ENCODE results near the gene UBXN6. TPM values are rescaled to one million over a fixed set of nuclear protein-coding genes. Genes with fewer than 3 reads are reported as not detected.

The UBXN6 gene
- total RNA-seq, 2 experiments from 2014 or later, result 36.2 to 44.6 TPM

DNA sequence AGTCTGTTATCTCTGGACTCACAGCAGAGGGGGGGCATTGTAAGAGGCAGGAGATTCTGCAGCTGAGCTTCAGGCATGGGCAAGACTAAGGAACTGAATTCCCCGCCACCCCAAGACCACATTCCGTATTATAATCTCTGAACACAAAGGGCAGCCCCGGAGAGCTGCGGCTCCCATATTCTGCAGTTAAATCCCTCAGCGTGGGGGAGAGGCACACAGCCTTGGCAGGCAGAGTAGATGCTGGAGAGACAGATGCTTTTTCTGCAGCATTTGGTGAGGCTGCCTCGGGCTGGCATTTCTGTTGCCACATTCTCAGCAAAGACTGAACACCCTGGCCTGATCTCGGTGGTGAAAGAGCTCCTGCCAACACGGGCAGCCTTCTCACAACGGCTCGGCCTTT, 42.2 kb downstream of the UBXN6 start:
- Mint-ChIP-seq H3K36me3 (ENCODE audit: low read depth) (peaks cover 31% of the 10 kb centered on the region), H3K27me3 (no peaks in the 10 kb centered on the region), H3K27ac (no peak overlapping the region), H3K4me1 (no peaks in the 10 kb centered on the region), H3K4me3 (no peak overlapping the region), H3K9me3 (no peaks in the 10 kb centered on the region)
- DNase-seq, result no peak
- ChIA-PET POLR2A (interaction anchor here (0.9 kb wide), 1 partner anchor 73 kb away, joined by 4 read pairs; no protein-coding TSS in a partner anchor), CTCF (interaction anchor here (1.6 to 9.5 kb wide), 2 partner anchors 14 to 40 kb away, joined by 3 to 52 read pairs; partner anchors contain the start of genes CHAF1A and SH3GL1)

- no peak for DNase-seq
- Mint-ChIP-seq H3K4me3 (no peak overlapping the region), H3K4me1 (no peaks in the 10 kb centered on the region), H3K27me3 (no peaks in the 10 kb centered on the region), H3K9me3 (no peaks in the 10 kb centered on the region), H3K27ac (no peak overlapping the region), H3K36me3 (ENCODE audit: low read depth) (peaks cover 29% of the 10 kb centered on the region)
- CTCF ChIA-PET, result interaction anchor here (1.0 to 9.5 kb wide), 3 partner anchors 13 to 50 kb away, joined by 3 to 52 read pairs (median 4); partner anchors contain the start of genes CHAF1A and SH3GL1
- POLR2A ChIA-PET, result interaction anchor here (0.9 kb wide), 1 partner anchor 72 kb away, joined by 4 read pairs; no protein-coding TSS in a partner anchor
These were observed 42.7 kb downstream of the UBXN6 start for GRCh38 chr19:4414800-4415321.

GRCh38 chr19:4414144-4414799, 43.3 kb downstream of the UBXN6 start:
- H3K4me3 Mint-ChIP-seq, result no peak overlapping the region
- POLR2A ChIA-PET, result no interaction called here
- no peak for DNase-seq
- CTCF ChIA-PET, result interaction anchor here (0.7 to 9.5 kb wide), 5 partner anchors 10 to 50 kb away, joined by 3 to 52 read pairs (median 3); partner anchors contain the start of genes CHAF1A and SH3GL1
- no peaks in the 10 kb centered on the region for H3K9me3 Mint-ChIP-seq
- H3K27me3 Mint-ChIP-seq, result no peaks in the 10 kb centered on the region
- peaks cover 31% of the 10 kb centered on the region for H3K36me3 Mint-ChIP-seq (ENCODE audit: low read depth)
- H3K4me1 Mint-ChIP-seq, result no peaks in the 10 kb centered on the region
- no peak overlapping the region for H3K27ac Mint-ChIP-seq

- Mint-ChIP-seq H3K4me1 (no peaks in the 10 kb centered on the region), H3K4me3 (no peak overlapping the region), H3K27me3 (no peaks in the 10 kb centered on the region), H3K36me3 (ENCODE audit: low read depth) (peaks cover 38% of the 10 kb centered on the region), H3K9me3 (no peaks in the 10 kb centered on the region), H3K27ac (peak overlapping the region; percentile 19)
- ChIA-PET CTCF (interaction anchor here (0.7 to 9.5 kb wide), 5 partner anchors 9 to 49 kb away, joined by 3 to 52 read pairs (median 3); partner anchors contain the start of genes CHAF1A and SH3GL1), POLR2A (no interaction called here)
- no peak for DNase-seq
These were observed 44.0 kb downstream of the UBXN6 start for GRCh38 chr19:4413588-4413987.

GRCh38 chr19:4409123-4409933, 48.3 kb downstream of the UBXN6 start:
- Mint-ChIP-seq H3K4me3 (no peak overlapping the region), H3K27ac (no peak overlapping the region), H3K27me3 (no peaks in the 10 kb centered on the region), H3K4me1 (peaks cover 16% of the 10 kb centered on the region), H3K36me3 (ENCODE audit: low read depth) (peaks cover 41% of the 10 kb centered on the region), H3K9me3 (no peaks in the 10 kb centered on the region)
- ChIA-PET POLR2A (no interaction called here), CTCF (interaction anchor here (9.5 kb wide), 1 partner anchor 8 kb away, joined by 52 read pairs; the partner anchor contains the start of genes CHAF1A and SH3GL1)
- DNase-seq, result no peak

DNA sequence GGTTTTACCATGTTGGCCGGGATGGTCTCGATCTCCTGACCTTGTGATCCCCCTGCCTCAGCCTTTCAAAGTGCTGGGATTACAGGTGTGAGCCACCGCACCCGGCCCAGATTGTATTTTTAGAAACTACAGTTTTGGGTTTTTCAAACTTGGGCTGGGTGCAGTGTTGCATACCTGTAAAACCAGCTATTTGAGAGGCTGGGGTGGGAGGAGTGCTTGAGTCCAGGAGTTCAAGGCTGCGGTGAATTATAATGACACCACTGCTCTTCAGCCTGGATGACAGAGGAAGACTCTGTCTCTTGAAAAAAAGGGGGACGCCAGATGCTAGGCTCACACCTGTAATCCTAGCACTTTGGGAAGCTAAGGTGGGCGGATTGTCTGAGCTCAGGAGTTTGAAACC, 51.0 kb downstream of the UBXN6 start:
- ChIA-PET POLR2A (no interaction called here), CTCF (no interaction called here)
- no peaks in the 10 kb centered on the region for H3K9me3 Mint-ChIP-seq
- no peak for DNase-seq
- no peaks in the 10 kb centered on the region for H3K27me3 Mint-ChIP-seq
- peak overlapping the region; percentile 46 for H3K27ac Mint-ChIP-seq
- H3K36me3 Mint-ChIP-seq (ENCODE audit: low read depth), result peaks cover 33% of the 10 kb centered on the region
- no peak overlapping the region for H3K4me3 Mint-ChIP-seq
- peaks cover 34% of the 10 kb centered on the region for H3K4me1 Mint-ChIP-seq

DNA sequence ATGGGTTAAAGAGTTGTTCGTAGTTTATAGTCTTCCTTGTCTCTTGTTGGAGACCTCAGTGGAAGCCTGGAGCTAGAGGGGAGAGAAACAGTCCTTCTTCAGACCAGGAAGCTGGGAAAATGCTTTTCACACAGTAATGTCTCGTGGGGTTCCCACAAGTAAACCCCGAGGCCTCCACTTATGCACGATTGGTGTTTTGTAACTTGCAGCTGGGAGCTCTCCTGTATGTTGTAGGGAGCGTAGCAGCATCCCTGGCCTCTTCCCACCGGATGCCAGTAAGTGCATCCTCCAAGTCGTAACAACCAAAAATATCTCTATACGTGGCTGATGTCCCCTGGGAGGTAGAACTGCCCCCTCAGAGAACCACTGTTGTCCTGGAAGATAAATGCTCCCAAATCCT, 51.6 kb downstream of the UBXN6 start:
- peaks cover 33% of the 10 kb centered on the region for H3K36me3 Mint-ChIP-seq (ENCODE audit: low read depth)

GRCh38 chr19:4403005-4403761, 54.4 kb downstream of the UBXN6 start:
- POLR2A ChIA-PET, result no interaction called here
- H3K27ac Mint-ChIP-seq, result peak overlapping the region; percentile 95
- H3K27me3 Mint-ChIP-seq, result no peaks in the 10 kb centered on the region
- peak; percentile 28 for DNase-seq
- CTCF ChIA-PET, result interaction anchor here (1.0 to 3.3 kb wide), 2 partner anchors 10 to 33 kb away, joined by 3 to 52 read pairs; no protein-coding TSS in a partner anchor
- H3K36me3 Mint-ChIP-seq (ENCODE audit: low read depth), result peaks cover 35% of the 10 kb centered on the region
- peak overlapping the region; percentile 96 for H3K4me3 Mint-ChIP-seq
- no peaks in the 10 kb centered on the region for H3K9me3 Mint-ChIP-seq
- H3K4me1 Mint-ChIP-seq, result peaks cover 58% of the 10 kb centered on the region

More for the DNA sequence above, 51.6 kb downstream of the UBXN6 start:
- H3K9me3 Mint-ChIP-seq, result no peaks in the 10 kb centered on the region
- no peak overlapping the region for H3K4me3 Mint-ChIP-seq
- CTCF ChIA-PET, result no interaction called here
- H3K27me3 Mint-ChIP-seq, result no peaks in the 10 kb centered on the region
- POLR2A ChIA-PET, result no interaction called here
- H3K27ac Mint-ChIP-seq, result no peak overlapping the region
- H3K4me1 Mint-ChIP-seq, result peaks cover 40% of the 10 kb centered on the region
- DNase-seq, result no peak

GRCh38 chr19:4402171-4403004, 55.2 kb downstream of the UBXN6 start, which contains the start of gene CHAF1A:
CHAF1A (plus strand) TSS chr19:4402640; CDS start chr19:4402763, 123 bp downstream.
- ChIA-PET CTCF (interaction anchor here (0.7 to 3.3 kb wide), 6 partner anchors 10 to 389 kb away, joined by 3 to 52 read pairs (median 10); partner anchors contain the start of gene FEM1A), POLR2A (interaction anchor here (0.6 kb wide), 2 partner anchors 27 to 64 kb away, joined by 3 to 10 read pairs; no protein-coding TSS in a partner anchor)
- H3K4me1 Mint-ChIP-seq, result peaks cover 61% of the 10 kb centered on the region
- H3K4me3 Mint-ChIP-seq, result peak within 1 kb of the TSS; percentile 96
- peak within 1 kb of the TSS; percentile 95 for H3K27ac Mint-ChIP-seq
- H3K36me3 Mint-ChIP-seq (ENCODE audit: low read depth), result peaks cover 35% of the 10 kb centered on the region
- peak; percentile 100 for DNase-seq
- H3K27me3 Mint-ChIP-seq, result no peaks in the 10 kb centered on the region
- H3K9me3 Mint-ChIP-seq, result no peaks in the 10 kb centered on the region

DNA sequence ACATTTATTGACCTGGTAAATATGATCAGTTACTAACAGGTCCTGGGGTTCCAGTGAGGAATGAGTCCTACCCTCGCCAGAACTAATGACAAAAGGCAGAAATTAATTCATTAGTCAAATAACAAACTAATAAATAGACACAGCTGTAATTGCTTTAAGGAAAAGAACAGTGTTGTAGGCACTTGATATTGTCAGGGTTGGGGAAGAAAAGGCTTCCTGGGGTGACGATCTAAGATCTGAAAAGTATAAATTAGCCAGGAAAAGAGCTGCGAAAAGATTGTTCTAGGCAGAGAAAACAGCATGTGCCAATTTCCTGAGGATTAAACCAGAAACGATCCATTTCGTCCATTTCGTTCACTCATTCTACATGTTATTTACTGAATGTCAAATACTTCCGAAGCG, 55.8 kb downstream of the UBXN6 start:
- peak overlapping the region; percentile 92 for H3K27ac Mint-ChIP-seq
- H3K9me3 Mint-ChIP-seq, result no peaks in the 10 kb centered on the region
- H3K36me3 Mint-ChIP-seq (ENCODE audit: low read depth), result peaks cover 39% of the 10 kb centered on the region
- ChIA-PET CTCF (interaction anchor here (0.7 to 3.3 kb wide), 9 partner anchors 11 to 390 kb away, joined by 3 to 52 read pairs (median 6); partner anchors contain the start of gene FEM1A), POLR2A (interaction anchor here (0.6 kb wide), 2 partner anchors 26 to 64 kb away, joined by 3 to 10 read pairs; no protein-coding TSS in a partner anchor)
- H3K27me3 Mint-ChIP-seq, result no peaks in the 10 kb centered on the region
- peaks cover 66% of the 10 kb centered on the region for H3K4me1 Mint-ChIP-seq
- H3K4me3 Mint-ChIP-seq, result peak overlapping the region; percentile 94
- no peak for DNase-seq

All from activated CD4-positive, alpha-beta T cell treated with anti-CD3 and anti-CD28 coated beads, Interleukin-2, amount 10 ng/mL, durations not matched to agents 7 days and 5 days (primary cell).